SU-DHL-6 (cell line): ENCODE measurements around the gene INPP4B.

Experiments
- EZH2phosphoT487 ChIP-seq: fragments of 200-600 bp; sonication (generic), shearing (Covaris generic); conservative IDR thresholded peaks from 2 replicates; pipeline ENCODE4 v1.6.1; 2018; ENCODE audit warnings: mild to moderate bottlenecking, antibody characterized with exemption, low read length, moderate library complexity, mixed read lengths
- TF ChIP-seq, protein P1 (sequence below): fragments of 200-600 bp; sonication (generic); IDR thresholded peaks from one replicate; pipeline ENCODE4 v1.5.1; 2017; ENCODE audit warnings: antibody characterized with exemption, mild to moderate bottlenecking, low read length, moderate library complexity; ENCODE audit not compliant: insufficient read depth, poor library complexity, severe bottlenecking

DNA sequence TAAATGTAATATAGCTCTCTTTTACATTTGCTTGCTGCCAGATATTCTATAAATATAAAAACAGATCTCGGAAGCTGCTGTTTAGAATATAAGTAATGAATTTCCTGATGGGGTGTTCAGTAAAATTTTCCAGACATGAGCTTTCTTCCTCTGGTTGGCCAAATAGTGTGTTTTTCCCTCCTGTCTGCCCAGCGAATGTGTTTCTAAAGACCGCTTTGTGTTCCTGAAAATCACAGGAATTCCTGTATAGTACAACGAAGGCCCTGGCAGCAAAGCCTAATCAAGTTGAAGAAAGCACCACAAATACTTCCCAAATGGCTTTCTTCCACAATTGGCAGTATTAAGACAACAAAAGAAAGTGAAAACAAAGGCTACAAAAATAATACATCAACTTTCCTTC lies 494.1 kb downstream of the INPP4B start:
- TF ChIP-seq, protein P1, sequence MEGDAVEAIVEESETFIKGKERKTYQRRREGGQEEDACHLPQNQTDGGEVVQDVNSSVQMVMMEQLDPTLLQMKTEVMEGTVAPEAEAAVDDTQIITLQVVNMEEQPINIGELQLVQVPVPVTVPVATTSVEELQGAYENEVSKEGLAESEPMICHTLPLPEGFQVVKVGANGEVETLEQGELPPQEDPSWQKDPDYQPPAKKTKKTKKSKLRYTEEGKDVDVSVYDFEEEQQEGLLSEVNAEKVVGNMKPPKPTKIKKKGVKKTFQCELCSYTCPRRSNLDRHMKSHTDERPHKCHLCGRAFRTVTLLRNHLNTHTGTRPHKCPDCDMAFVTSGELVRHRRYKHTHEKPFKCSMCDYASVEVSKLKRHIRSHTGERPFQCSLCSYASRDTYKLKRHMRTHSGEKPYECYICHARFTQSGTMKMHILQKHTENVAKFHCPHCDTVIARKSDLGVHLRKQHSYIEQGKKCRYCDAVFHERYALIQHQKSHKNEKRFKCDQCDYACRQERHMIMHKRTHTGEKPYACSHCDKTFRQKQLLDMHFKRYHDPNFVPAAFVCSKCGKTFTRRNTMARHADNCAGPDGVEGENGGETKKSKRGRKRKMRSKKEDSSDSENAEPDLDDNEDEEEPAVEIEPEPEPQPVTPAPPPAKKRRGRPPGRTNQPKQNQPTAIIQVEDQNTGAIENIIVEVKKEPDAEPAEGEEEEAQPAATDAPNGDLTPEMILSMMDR: no peak
- no peak for TF ChIP-seq EZH2phosphoT487
